Activated T-helper 2 cell treated with anti-CD3 and anti-CD28 coated beads, Interferon-gamma antibody, Interleukin-2, Interleukin-4, amounts not matched to agents 10 μg/mL and 5 μg/mL and 100 μg/mL, durations not matched to agents 14 hours and 24 hours and 36 hours (primary cell): ENCODE measurements around the gene MYCN. TPM values are rescaled to one million over a fixed set of nuclear protein-coding genes. Genes with fewer than 3 reads are reported as not detected.
"Not testable (repeated sequence)": the region's sequence is repeated elsewhere in the genome, so short reads cannot be mapped to it uniquely, and the experiment has no call there.

Experiments used
- DNase-seq: peaks from one replicate; pipeline ENCODE4 v3.0.0; 2021; ENCODE audit warnings: low spot score
- H3K27ac Mint-ChIP-seq: one replicate; pipeline ENCODE4 v1.8.0; 2021; ENCODE audit warnings: mixed read lengths
- H3K27me3 Mint-ChIP-seq: one replicate; pipeline ENCODE4 v1.8.0; 2021; ENCODE audit warnings: low read depth, mixed read lengths
- H3K36me3 Mint-ChIP-seq: one replicate; pipeline ENCODE4 v1.8.0; 2021; ENCODE audit warnings: low read depth, mixed read lengths
- H3K4me1 Mint-ChIP-seq: one replicate; pipeline ENCODE4 v1.8.0; 2021; ENCODE audit warnings: low read depth, mixed read lengths
- H3K4me3 Mint-ChIP-seq: one replicate; pipeline ENCODE4 v1.8.0; 2021; ENCODE audit warnings: low read depth, mild to moderate bottlenecking, moderate library complexity, mixed read lengths
- H3K9me3 Mint-ChIP-seq: one replicate; pipeline ENCODE4 v1.8.0; 2021; ENCODE audit warnings: mixed read lengths
- intact Hi-C: fragments of 100-400 bp; cut with micrococcal nuclease; formaldehyde crosslinking; loops from one replicate; pipeline ENCODE4 v1.15.1; 2023
- total RNA-seq: library from RNA; stranded (reverse); gene quantifications from 2 replicates; pipeline ENCODE4 v1.2.3, GENCODE V29; 2022

MYCN gene
- total RNA-seq, 1 donor from 2014 or later: not detected

DNA sequence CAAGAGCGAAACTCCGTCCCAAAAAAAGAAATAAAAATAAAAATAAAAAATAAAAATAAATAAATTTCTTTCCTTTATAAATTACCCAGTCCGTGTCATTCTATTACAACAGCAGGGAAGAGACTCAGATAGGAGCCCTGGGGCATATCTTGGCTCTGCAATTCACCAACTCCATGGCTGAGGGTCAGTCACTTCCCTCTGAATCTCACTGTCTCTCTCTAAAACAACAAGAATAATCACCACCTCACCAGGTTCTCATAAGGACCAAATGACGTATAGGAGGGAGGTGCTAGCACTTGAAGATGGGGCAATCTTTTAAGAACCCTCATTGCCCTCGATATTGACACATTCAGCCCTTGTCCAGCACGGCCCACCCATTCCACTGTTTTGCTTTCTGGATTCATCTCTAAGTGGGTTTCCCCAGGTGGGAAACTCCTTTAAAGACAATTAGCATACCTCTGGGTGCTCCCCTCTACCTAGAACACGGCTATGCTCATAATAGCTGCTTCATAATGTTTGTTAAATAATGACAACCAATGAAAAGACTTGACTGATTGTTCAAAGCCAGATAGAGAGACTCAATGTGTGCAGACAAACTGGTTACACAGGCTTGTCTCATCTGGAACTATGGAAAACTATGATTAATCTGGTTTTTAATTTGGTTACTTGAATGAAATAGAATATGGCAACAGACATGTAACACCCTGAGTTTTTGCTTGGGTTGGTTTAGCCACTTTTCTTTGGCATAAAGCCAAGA lies 15.1 kb downstream of the MYCN start:
- H3K27me3 Mint-ChIP-seq: peaks cover 8% of the 10 kb centered on the region
- intact Hi-C loops: no loop called here
- H3K27ac Mint-ChIP-seq: no peak overlapping the region
- H3K9me3 Mint-ChIP-seq: no peaks in the 10 kb centered on the region
- H3K4me1 Mint-ChIP-seq: no peaks in the 10 kb centered on the region
- H3K4me3 Mint-ChIP-seq: no peak overlapping the region
- no peaks in the 10 kb centered on the region for H3K36me3 Mint-ChIP-seq
- DNase-seq: no peak

DNA sequence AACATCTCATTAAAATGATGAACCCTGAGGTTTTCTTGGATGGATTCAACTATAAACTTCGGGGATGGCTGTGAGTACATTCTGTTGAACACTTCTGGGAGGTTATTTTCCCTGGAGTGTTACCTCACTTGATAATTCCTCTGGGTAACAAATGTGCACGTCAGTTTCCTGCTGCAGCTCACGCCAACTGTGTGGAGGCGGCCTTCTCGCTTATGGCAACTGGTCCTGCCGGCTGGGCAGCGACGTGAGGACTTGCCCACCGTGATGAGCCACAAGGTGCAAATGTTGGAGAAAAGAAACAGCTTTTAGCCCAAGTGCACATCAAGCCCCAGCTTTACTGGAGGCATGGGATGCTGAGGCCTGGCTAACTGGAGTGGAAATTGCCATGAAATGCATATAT lies 15.9 kb downstream of the MYCN start:
- intact Hi-C loops: no loop called here
- no peaks in the 10 kb centered on the region for H3K9me3 Mint-ChIP-seq
- no peak overlapping the region for H3K27ac Mint-ChIP-seq
- no peak overlapping the region for H3K4me3 Mint-ChIP-seq
- H3K27me3 Mint-ChIP-seq: peaks cover 8% of the 10 kb centered on the region
- H3K4me1 Mint-ChIP-seq: no peaks in the 10 kb centered on the region
- H3K36me3 Mint-ChIP-seq: no peaks in the 10 kb centered on the region
- DNase-seq: no peak

DNA sequence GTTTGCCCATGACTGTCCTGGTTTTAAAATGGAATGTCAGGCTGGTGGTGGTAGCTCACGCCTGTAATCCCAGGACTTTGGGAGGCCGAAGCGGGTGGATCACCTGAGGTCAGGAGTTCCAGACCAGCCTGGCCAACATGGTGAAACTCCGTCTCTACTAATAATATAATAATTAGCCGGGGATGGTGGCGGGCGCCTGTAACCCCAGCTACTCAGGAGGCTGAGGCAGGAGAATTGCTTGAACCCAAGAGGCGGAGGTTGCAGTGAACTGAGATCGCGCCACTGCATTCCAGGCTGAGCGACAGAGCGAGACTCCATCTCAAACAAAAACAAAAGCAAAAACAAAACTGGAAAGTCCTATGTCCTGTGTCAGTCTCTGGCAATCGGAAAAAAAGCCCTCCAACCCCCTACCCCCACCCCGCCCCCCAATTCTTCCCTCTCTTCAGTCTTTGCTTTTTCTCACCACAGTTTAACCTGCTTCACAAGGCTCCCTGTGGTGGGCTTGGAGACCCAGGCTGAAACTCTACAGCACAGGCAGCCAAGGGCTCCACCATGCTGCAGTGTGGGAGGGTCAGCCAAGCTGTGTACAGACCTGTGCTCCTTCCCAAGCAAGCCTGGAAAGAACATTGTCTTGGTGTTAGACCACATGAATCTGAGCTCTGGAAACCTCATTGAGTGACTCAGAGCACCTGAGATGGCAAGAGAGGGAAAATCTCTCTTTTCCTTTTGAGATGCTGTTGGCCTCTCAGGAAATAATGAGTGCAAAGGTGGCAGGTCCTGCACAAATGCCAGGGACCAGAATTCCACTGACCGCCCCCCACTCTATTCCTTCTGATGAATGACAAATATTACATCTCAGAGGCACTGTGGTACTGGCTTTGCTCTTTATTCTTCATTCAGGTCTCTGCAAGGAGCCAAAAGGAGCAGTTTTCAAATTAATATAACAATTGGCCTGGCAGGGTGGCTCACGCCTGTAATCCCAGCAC lies 16.7 kb downstream of the MYCN start:
- no peaks in the 10 kb centered on the region for H3K36me3 Mint-ChIP-seq
- H3K27me3 Mint-ChIP-seq: peaks cover 8% of the 10 kb centered on the region
- H3K4me3 Mint-ChIP-seq: no peak overlapping the region

DNA sequence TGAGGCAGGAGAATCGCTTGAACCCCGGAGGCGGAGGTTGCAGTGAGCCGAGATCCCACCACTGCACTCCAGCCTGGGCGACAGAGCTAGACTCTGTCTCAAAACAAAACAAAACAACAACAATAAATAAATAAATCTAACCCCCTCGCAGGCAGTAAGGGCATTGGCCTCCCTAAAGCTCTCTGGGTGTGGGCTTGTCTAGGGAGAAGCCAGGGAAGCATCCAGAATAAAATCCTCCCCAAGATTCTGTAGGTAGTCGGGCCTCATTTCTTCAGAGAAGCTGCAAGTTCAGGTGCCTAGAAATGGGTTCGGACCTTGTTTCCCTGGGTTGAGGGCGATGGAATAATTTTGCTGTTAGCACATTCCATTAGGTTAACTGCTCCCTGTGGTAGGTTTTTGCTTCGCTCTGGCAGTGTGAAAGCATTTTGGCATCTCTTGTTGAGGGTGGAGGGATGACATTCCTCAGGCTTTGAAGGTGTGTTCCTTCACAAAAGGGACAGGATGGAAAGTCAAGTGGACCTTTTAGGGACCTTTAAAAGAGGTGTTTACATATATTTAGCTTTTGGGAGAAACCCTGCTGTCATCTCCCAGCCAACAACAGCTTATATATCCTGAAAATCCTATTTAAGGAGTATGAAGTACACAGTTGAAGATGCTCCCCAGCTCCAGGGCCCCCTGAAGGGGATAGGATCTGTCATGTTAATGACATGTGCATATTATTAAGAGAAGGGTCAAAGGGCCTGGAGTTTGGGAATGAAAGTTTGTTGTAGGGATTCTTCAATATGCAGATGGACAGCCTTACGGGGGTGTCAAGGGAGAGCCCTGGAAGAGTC lies 17.7 kb downstream of the MYCN start:
- Mint-ChIP-seq H3K9me3 (no peaks in the 10 kb centered on the region), H3K27ac (no peak overlapping the region), H3K4me1 (no peaks in the 10 kb centered on the region), H3K36me3 (no peaks in the 10 kb centered on the region), H3K27me3 (peaks cover 8% of the 10 kb centered on the region), H3K4me3 (no peak overlapping the region)
- intact Hi-C loops: no loop called here
- DNase-seq: no peak

More for the DNA sequence above, 16.7 kb downstream of the MYCN start:
- no peaks in the 10 kb centered on the region for H3K4me1 Mint-ChIP-seq
- no peak overlapping the region for H3K27ac Mint-ChIP-seq
- DNase-seq: no peak
- H3K9me3 Mint-ChIP-seq: no peaks in the 10 kb centered on the region
- intact Hi-C loops: no loop called here

DNA sequence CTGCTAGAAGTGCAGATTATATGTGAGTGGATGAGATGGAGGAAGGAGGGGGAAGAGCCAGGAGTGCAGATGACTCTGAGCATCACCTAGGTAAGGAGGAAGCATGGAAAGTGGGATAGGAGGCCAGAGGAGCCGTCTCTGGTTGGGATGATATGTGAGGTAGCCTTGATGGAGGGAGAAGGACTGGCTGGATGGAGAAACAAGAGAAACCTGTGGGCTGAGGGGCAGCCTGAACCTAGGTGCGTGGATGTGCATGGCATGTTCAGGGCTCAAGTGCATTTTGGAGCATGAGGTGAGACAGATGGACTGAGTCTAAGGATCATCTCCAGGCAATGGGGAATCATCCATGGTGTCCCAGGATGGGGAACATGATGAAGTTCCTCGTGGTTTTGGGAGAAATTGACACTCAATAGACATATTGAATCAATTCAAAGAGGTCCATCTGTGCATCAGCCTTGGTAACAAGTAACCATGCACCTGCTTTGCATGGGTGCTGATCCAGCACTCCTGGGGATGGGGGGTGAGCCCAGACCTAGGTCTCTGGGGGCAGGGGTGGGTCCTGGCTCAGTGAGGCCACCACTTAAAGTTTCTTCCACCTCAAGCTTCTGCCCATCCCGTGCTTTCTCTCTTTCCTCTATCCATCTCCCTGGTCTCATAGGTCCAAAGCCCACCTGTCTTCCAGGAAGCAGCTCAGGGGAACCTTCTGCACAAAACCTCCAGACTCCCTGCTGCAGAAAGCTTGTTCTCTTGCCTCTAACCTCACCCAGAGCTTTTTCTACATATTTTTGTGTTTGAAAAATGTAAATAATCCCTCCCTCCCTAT lies 19.2 kb downstream of the MYCN start:
- no peaks in the 10 kb centered on the region for H3K4me1 Mint-ChIP-seq
- H3K27ac Mint-ChIP-seq: no peak overlapping the region
- intact Hi-C loops: no loop called here
- H3K9me3 Mint-ChIP-seq: no peaks in the 10 kb centered on the region
- DNase-seq: no peak
- peaks cover 8% of the 10 kb centered on the region for H3K27me3 Mint-ChIP-seq
- no peaks in the 10 kb centered on the region for H3K36me3 Mint-ChIP-seq
- H3K4me3 Mint-ChIP-seq: no peak overlapping the region

- H3K9me3 Mint-ChIP-seq, intact Hi-C loops: not testable (repeated sequence)
Measured at GRCh38 chr2:15960154-15960520, 19.8 kb downstream of the MYCN start.

DNA sequence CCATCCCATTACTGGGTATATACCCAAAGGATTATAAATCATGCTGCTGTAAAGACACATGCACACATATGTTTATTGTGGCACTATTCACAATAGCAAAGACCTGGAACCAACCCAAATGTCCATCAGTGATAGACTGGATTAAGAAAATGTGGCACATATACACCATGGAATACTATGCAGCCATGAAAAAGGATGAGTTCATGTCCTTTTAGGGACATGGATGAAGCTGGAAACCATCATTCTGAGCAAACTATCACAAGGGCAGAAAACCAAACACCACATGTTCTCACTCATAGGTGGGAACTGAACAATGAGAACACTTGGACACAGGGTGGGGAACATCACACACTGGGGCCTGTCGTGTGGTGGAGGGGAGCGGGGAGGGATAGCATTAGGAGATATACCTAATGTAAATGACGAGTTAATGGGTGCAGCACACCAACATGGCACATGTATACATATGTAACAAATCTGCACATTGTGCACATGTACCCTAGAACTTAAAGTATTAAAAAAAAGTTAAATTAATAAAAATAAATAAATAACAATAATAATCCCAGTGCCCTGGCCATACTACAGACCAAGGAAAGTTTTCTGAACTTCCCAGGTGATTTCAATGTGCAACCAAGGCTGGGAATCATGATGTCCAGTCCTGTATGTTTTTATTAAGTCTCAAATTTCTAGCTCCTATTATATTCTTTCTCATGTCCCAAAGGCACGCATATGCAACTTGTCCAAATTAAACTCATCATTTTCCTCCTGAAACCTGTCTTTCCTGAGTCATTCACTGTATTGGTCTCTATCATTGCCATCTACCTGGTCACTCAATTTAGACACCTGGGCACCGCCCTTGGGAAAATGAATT lies 23.0 kb downstream of the MYCN start:
- H3K4me3 Mint-ChIP-seq, DNase-seq, H3K36me3 Mint-ChIP-seq, H3K27ac Mint-ChIP-seq, H3K9me3 Mint-ChIP-seq, intact Hi-C loops, H3K27me3 Mint-ChIP-seq: not testable (repeated sequence)
- H3K4me1 Mint-ChIP-seq: peaks cover 18% of the 10 kb centered on the region

More at GRCh38 chr2:15960154-15960520, 19.8 kb downstream of the MYCN start:
- H3K4me3 Mint-ChIP-seq, H3K36me3 Mint-ChIP-seq, DNase-seq, H3K27ac Mint-ChIP-seq, H3K4me1 Mint-ChIP-seq, H3K27me3 Mint-ChIP-seq: not testable (repeated sequence)

DNA sequence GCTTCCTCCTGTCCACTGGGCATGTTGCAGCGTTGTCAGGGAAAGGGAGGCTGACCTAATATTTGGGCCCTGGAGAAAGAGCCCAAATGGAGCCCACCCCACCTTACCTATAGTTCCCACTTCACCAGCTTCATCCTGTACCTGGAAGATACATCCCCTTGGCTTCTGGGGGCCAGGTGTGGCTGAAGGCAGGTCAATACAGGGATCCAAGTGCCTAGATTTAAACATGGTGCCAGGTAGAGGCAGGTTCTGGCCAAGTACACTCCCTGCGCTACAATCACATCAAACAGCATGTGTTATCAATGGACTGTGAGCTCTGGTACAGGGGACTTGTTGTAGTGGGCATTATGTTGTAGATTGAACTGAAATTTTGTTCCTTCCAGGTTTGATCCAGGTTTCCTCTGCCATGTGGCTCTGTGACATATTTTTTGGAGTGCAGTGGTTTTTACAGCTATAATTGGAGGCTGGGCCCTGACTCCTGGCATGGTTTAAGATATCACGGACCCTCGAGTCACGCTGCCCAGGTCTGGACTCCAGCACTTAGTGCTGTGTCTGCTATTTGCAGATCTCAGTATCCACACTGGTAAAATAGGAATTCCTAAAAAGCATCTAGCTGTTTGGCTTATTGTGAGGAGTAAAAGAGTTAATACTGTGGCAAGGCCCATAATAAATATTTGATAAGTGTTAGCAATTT lies 23.8 kb downstream of the MYCN start:
- Mint-ChIP-seq H3K36me3 (no peaks in the 10 kb centered on the region), H3K27me3 (peaks cover 4% of the 10 kb centered on the region), H3K4me3 (no peak overlapping the region), H3K9me3 (no peaks in the 10 kb centered on the region), H3K4me1 (peaks cover 19% of the 10 kb centered on the region), H3K27ac (no peak overlapping the region)
- no peak for DNase-seq
- intact Hi-C loops: no loop called here

- intact Hi-C loops: no loop called here
Measured at GRCh38 chr2:15964936-15965563, 24.7 kb downstream of the MYCN start.

DNA sequence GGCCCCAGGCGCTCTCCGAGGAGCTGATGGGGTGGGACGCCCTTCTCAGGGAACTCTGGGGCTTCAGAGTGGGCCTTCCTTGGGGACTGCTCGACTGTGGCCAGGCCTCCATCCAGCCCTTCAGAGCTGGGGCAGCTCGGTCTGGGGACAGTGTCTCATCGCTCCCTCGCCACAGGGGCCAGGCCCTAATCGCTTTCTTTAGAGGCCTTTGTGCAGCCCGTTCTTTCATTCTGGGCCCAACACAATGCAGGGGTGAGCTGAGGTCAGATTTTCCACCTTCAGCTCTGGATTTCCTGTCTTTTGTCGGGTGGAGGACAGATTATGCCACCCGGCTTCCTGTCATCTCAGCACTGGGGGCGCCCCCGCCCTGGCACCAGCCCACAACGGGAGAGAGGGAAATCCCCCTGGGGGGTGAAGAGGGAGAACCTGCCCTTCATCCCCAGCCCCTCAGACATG lies 25.2 kb downstream of the MYCN start:
- intact Hi-C loops: no loop called here
- Mint-ChIP-seq H3K36me3 (no peaks in the 10 kb centered on the region), H3K4me3 (no peak overlapping the region), H3K27me3 (no peaks in the 10 kb centered on the region), H3K27ac (peak overlapping the region; percentile 34), H3K4me1 (peaks cover 26% of the 10 kb centered on the region), H3K9me3 (no peaks in the 10 kb centered on the region)
- DNase-seq: no peak

More at GRCh38 chr2:15964936-15965563, 24.7 kb downstream of the MYCN start:
- H3K4me1 Mint-ChIP-seq: peaks cover 26% of the 10 kb centered on the region
- no peak overlapping the region for H3K4me3 Mint-ChIP-seq
- H3K27me3 Mint-ChIP-seq: peaks cover 3% of the 10 kb centered on the region
- H3K27ac Mint-ChIP-seq: no peak overlapping the region
- DNase-seq: no peak
- no peaks in the 10 kb centered on the region for H3K36me3 Mint-ChIP-seq
- no peaks in the 10 kb centered on the region for H3K9me3 Mint-ChIP-seq
